Measurements from ENCODE around the gene BZW1. TPM values are rescaled to one million over a fixed set of nuclear protein-coding genes. Genes with fewer than 3 reads are reported as not detected.

Gene BZW1
- total RNA-seq, 1 donor from 2014 or later, result 254 TPM

- Mint-ChIP-seq H3K9me3 (peaks cover 4% of the 10 kb centered on the region), H3K27me3 (no peaks in the 10 kb centered on the region), H3K4me3 (no peak overlapping the region), H3K27ac (no peak overlapping the region), H3K36me3 (no peaks in the 10 kb centered on the region), H3K4me1 (ENCODE audit: unreplicated experiment) (no peaks in the 10 kb centered on the region)
- TF ChIP-seq CTCF (conservative IDR thresholded peaks at IDR 0.05), result no peak
- no peak for DNase-seq (ENCODE audit: extremely low spot score, unreplicated experiment)
These were observed 27.8 kb downstream of the BZW1 start for GRCh38 chr2:200839513-200839912.

- H3K27me3 Mint-ChIP-seq, result no peaks in the 10 kb centered on the region
- no peak overlapping the region for H3K4me3 Mint-ChIP-seq
- DNase-seq (ENCODE audit: extremely low spot score, unreplicated experiment), result no peak
- no peak for TF ChIP-seq CTCF (conservative IDR thresholded peaks at IDR 0.05)
- H3K36me3 Mint-ChIP-seq, result no peaks in the 10 kb centered on the region
- H3K4me1 Mint-ChIP-seq (ENCODE audit: unreplicated experiment), result no peaks in the 10 kb centered on the region
- no peak overlapping the region for H3K27ac Mint-ChIP-seq
- H3K9me3 Mint-ChIP-seq, result no peaks in the 10 kb centered on the region
These were observed 32.6 kb downstream of the BZW1 start for GRCh38 chr2:200843993-200844948.

- no peak for TF ChIP-seq CTCF (conservative IDR thresholded peaks at IDR 0.05)
- Mint-ChIP-seq H3K36me3 (no peaks in the 10 kb centered on the region), H3K9me3 (no peaks in the 10 kb centered on the region), H3K4me3 (no peak overlapping the region), H3K4me1 (ENCODE audit: unreplicated experiment) (no peaks in the 10 kb centered on the region), H3K27me3 (no peaks in the 10 kb centered on the region), H3K27ac (no peak overlapping the region)
- no peak for DNase-seq (ENCODE audit: extremely low spot score, unreplicated experiment)
These were observed 33.5 kb downstream of the BZW1 start for GRCh38 chr2:200845194-200845593.

- DNase-seq (ENCODE audit: extremely low spot score, unreplicated experiment), result no peak
- Mint-ChIP-seq H3K27ac (no peak overlapping the region), H3K27me3 (no peaks in the 10 kb centered on the region), H3K36me3 (peaks cover 5% of the 10 kb centered on the region), H3K9me3 (no peaks in the 10 kb centered on the region), H3K4me3 (no peak overlapping the region), H3K4me1 (ENCODE audit: unreplicated experiment) (no peaks in the 10 kb centered on the region)
- TF ChIP-seq CTCF (conservative IDR thresholded peaks at IDR 0.05), result no peak
These were observed 34.1 kb downstream of the BZW1 start for GRCh38 chr2:200845669-200846325.

- Mint-ChIP-seq H3K27ac (no peak overlapping the region), H3K9me3 (no peaks in the 10 kb centered on the region), H3K27me3 (no peaks in the 10 kb centered on the region), H3K36me3 (peaks cover 15% of the 10 kb centered on the region), H3K4me3 (no peak overlapping the region), H3K4me1 (ENCODE audit: unreplicated experiment) (no peaks in the 10 kb centered on the region)
- no peak for TF ChIP-seq CTCF (conservative IDR thresholded peaks at IDR 0.05)
- DNase-seq (ENCODE audit: extremely low spot score, unreplicated experiment), result no peak
These were observed 35.6 kb downstream of the BZW1 start for GRCh38 chr2:200847269-200847668.
